Hepatocyte (in vitro differentiated cells): ENCODE results near the gene MEIOC. TPM values are rescaled to one million over a fixed set of nuclear protein-coding genes. Genes with fewer than 3 reads are reported as not detected.

Source experiments
- DNase-seq: peaks from one replicate; pipeline ENCODE4 v3.0.0-alpha.2; 2016; ENCODE audit warnings: low spot score
- H2AFZ ChIP-seq: fragments of 200-600 bp; sonication (generic); 2 replicates; pipeline ENCODE4 v1.6.0; 2016; ENCODE audit warnings: antibody characterized with exemption, mild to moderate bottlenecking
- H3K27ac ChIP-seq: fragments of 200-600 bp; sonication (generic); 2 replicates; pipeline ENCODE4 v1.5.1; 2016; ENCODE audit warnings: mild to moderate bottlenecking
- H3K27me3 ChIP-seq: fragments of 200-600 bp; sonication (generic); 2 replicates; pipeline ENCODE4 v1.6.1; 2016
- H3K36me3 ChIP-seq: fragments of 200-600 bp; sonication (generic); replicated peaks from 2 replicates; pipeline ENCODE4 v1.5.1; 2016; ENCODE audit warnings: low read depth; ENCODE audit not compliant: insufficient read depth
- H3K4me1 ChIP-seq: fragments of 200-600 bp; sonication (generic); 2 replicates; pipeline ENCODE4 v1.5.1; 2016; ENCODE audit warnings: mild to moderate bottlenecking, moderate library complexity; ENCODE audit not compliant: insufficient read depth
- H3K4me2 ChIP-seq: fragments of 200-600 bp; sonication (generic); 2 replicates; pipeline ENCODE4 v1.6.0; 2016
- H3K4me3 ChIP-seq: fragments of 200-600 bp; sonication (generic); 2 replicates; pipeline ENCODE4 v1.5.1; 2016; ENCODE audit warnings: mild to moderate bottlenecking
- H3K79me2 ChIP-seq: fragments of 200-600 bp; sonication (generic); 2 replicates; pipeline ENCODE4 v1.6.0; 2017; ENCODE audit warnings: mild to moderate bottlenecking
- H3K9me2 ChIP-seq: fragments of 200-600 bp; sonication (generic); replicated peaks from 2 replicates; pipeline ENCODE4 v1.6.0; 2017; ENCODE audit warnings: mild to moderate bottlenecking; ENCODE audit not compliant: insufficient read depth
- H3K9me3 ChIP-seq: fragments of 200-600 bp; sonication (generic); 2 replicates; pipeline ENCODE4 v1.5.1; 2016; ENCODE audit warnings: low read depth, mild to moderate bottlenecking
- H4K20me1 ChIP-seq: fragments of 200-600 bp; sonication (generic); 2 replicates; pipeline ENCODE4 v1.6.0; 2016; ENCODE audit warnings: mild to moderate bottlenecking; ENCODE audit not compliant: insufficient read depth, poor library complexity, severe bottlenecking
- CTCF ChIP-seq: fragments of 200-600 bp; sonication (generic); IDR thresholded peaks from 2 replicates; pipeline ENCODE4 v1.5.1; 2016; ENCODE audit warnings: antibody characterized with exemption, mild to moderate bottlenecking; ENCODE audit not compliant: poor library complexity
- EZH2 ChIP-seq: fragments of 200-600 bp; sonication (generic); IDR thresholded peaks from 2 replicates; pipeline ENCODE4 v1.6.1; 2016; ENCODE audit warnings: antibody characterized with exemption, mild to moderate bottlenecking, borderline replicate concordance
- EZH2phosphoT487 ChIP-seq: fragments of 200-600 bp; sonication (generic); IDR thresholded peaks from one replicate; pipeline ENCODE4 v1.6.1; 2018; ENCODE audit warnings: antibody characterized with exemption, mild to moderate bottlenecking, low read depth, moderate library complexity; ENCODE audit not compliant: unreplicated experiment, severe bottlenecking
- WGBS: methylation state at CpG from one replicate; pipeline ENCODE4 v1.1.6; 2016; ENCODE audit warnings: low lambda C conversion rate; ENCODE audit errors: missing lambda C conversion rate; 5-methylcytosine and 5-hydroxymethylcytosine counted together
- polyA plus RNA-seq: library from polyadenylated mRNA; unstranded; fragments of >200 nt; fragmentation: Nextera tagmentation; extraction: Ambion mirVana; gene quantifications from 2 replicates; pipeline ENCODE4 v1.2.1, GENCODE V29; 2016
- total RNA-seq: library from RNA; depleted of rRNA; stranded (reverse); fragments of >200 nt; gene quantifications from 2 replicates; pipeline ENCODE4 v1.2.3, GENCODE V29; 2014

Gene MEIOC
- total and polyA plus RNA-seq, 2 experiments from 2014 or later = 0.13 to 0.18 TPM

DNA sequence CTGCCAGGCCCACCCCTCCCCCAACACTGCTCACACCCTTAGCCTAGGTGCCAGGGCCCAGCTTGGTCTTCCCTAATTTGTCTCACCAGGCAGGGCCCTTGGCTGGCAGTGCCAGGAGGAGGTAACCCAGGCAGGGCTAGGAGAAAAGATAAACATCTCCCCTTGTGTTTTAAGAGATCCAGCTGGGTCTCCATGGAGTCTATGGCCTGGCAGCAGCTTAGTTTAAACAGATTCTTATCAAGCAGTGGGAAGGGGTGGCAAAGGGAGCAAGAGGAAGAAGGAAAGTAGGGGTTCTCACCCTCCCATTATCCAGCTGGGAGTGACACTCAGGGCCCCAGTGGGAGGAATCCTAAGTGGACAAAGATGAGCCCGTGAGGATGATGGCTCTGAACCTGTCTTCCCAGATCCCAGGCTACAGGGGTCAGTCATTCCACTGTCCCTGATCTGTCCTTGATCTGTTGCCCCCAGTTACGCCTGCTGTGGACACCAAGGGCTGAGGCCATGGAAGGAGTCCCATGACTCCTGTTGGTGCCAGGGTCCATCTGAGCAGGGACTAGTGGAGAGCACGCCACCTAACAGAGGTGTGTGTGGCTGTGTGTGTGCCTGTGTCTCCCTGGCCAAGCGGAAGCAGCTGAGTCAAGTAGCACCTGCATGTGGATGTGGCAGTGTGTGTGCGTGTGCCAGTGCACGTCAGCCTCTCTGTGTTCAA is 47.4 kb upstream of the MEIOC start:
- no peak for DNase-seq
- Histone ChIP-seq H3K4me2 (no peak overlapping the region), H3K36me3 (no peaks in the 10 kb centered on the region), H3K27me3 (no peaks in the 10 kb centered on the region), H3K4me1 (peaks cover 17% of the 10 kb centered on the region), H4K20me1 (no peaks in the 10 kb centered on the region), H3K27ac (peak overlapping the region; percentile 76), H3K9me3 (no peaks in the 10 kb centered on the region), H3K4me3 (no peak overlapping the region), H3K9me2 (no peaks in the 10 kb centered on the region), H3K79me2 (no peaks in the 10 kb centered on the region), H2AFZ (peak overlapping the region; percentile 24)
- TF ChIP-seq CTCF (no peak), EZH2 (no peak), EZH2phosphoT487 (no peak)
- 96% methylated on average over 5 of the region's 6 CpGs for WGBS

DNA sequence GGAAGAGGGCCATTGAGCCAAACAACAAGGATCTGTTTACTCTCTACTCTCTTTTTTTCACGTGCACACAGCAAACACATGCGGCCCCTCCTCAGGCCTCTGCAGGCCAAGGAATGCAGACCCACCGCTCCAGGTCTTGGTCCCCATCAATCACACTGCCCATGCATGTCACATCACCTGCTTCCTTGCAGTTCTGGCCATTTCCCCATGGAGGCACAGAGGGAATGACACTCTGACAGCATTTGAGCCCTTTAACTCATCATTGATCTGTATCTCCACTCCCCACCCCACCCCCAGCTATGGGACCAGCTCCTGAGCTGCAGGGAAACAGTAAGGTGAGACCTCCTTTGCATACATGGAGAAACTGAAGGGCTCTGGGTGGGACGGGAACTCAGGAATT is 45.9 kb upstream of the MEIOC start:
- WGBS = 49% methylated on average over 4 of the region's 4 CpGs
- Histone ChIP-seq H3K27me3 (no peaks in the 10 kb centered on the region), H3K79me2 (no peaks in the 10 kb centered on the region), H3K9me3 (no peaks in the 10 kb centered on the region), H3K4me3 (no peak overlapping the region), H3K36me3 (no peaks in the 10 kb centered on the region), H3K9me2 (no peaks in the 10 kb centered on the region), H3K4me2 (no peak overlapping the region), H4K20me1 (no peaks in the 10 kb centered on the region), H3K4me1 (peaks cover 17% of the 10 kb centered on the region), H3K27ac (no peak overlapping the region), H2AFZ (no peak overlapping the region)
- no peak for DNase-seq
- no peak for TF ChIP-seq EZH2phosphoT487
- no peak for TF ChIP-seq EZH2
- TF ChIP-seq CTCF = no peak

- H3K36me3 ChIP-seq = no peaks in the 10 kb centered on the region
- no peaks in the 10 kb centered on the region for H3K27me3 ChIP-seq
- no peak for DNase-seq
- no peaks in the 10 kb centered on the region for H3K79me2 ChIP-seq
- 32% methylated on average over 2 of the region's 2 CpGs for WGBS
- TF ChIP-seq EZH2phosphoT487 (no peak), EZH2 (no peak), CTCF (no peak)
- H3K27ac ChIP-seq = peak overlapping the region; percentile 11
- no peak overlapping the region for H3K4me2 ChIP-seq
- H3K4me1 ChIP-seq = peaks cover 17% of the 10 kb centered on the region
- H2AFZ ChIP-seq = no peak overlapping the region
- H3K9me2 ChIP-seq = no peaks in the 10 kb centered on the region
- no peak overlapping the region for H3K4me3 ChIP-seq
- no peaks in the 10 kb centered on the region for H4K20me1 ChIP-seq
- H3K9me3 ChIP-seq = no peaks in the 10 kb centered on the region
Measured at GRCh38 chr17:44610871-44611270, 45.4 kb upstream of the MEIOC start.
